ENCODE data around the gene PRR20A.
"Not testable (repeated sequence)": the region's sequence is repeated elsewhere in the genome, so short reads cannot be mapped to it uniquely, and the experiment has no call there.

Gene PRR20A

DNA sequence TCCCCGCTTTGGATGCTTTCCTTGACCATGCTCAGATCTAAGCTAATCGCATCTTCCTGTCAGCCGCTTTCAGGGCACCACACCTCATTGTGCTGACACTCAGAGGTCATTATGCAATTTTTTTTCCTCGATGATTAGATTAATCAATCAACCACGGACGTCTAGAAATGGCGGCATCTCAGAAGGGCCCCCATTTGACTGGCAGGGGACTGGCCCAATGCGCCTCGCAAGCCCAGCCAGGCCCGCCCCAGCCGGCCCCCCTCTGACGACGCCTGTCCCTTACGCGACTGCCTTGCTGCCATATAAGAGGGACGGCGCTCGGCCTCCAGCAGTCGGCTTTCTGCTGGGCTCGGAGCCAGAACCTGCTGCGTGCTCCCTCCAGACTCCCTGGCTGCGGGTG lies 26.2 kb downstream of the PRR20A start, which contains the start of gene PRR20E:
Gene PRR20E (plus strand): TSS at position 301 of the 400 bp plus-strand sequence. CDS start 387 bp downstream, outside the sequence.
- not testable (repeated sequence) for DNase-seq (ENCODE audit: low read depth); H3K9me3 ChIP-seq (ENCODE audit: control insufficient read depth, low read length); H3K4me3 ChIP-seq (ENCODE audit: low read length)

DNA sequence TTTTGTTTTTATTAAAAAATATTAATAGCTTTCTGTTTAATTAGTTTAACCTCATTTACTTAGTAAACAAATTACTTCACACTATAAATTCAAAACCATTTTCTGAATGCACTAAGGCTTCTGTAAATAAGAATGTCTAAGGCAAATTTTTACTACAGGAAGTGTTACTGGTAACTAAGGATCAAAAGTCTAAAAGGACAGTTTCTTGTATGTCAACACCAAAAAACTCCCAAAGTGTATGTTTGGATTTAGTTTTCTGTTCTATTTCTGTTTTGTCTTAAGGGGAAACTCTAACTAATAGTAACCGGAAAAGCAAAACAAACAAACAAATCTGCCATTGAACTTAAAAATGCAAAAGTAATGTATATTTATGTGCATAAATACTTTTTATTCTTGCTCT lies 50.9 kb downstream of the PRR20A start:
- Histone ChIP-seq H3K4me1 (ENCODE audit: control insufficient read depth, insufficient read depth, low read length) (no peaks in the 10 kb centered on the region), H3K27me3 (replicated peaks; ENCODE audit: control insufficient read depth, insufficient read depth, low read length) (no peaks in the 10 kb centered on the region), H3K9ac (ENCODE audit: low read length) (no peak overlapping the region), H3K4me3 (ENCODE audit: low read length) (no peak overlapping the region), H3K9me3 (ENCODE audit: control insufficient read depth, low read length) (peaks cover 5% of the 10 kb centered on the region), H3K36me3 (ENCODE audit: control insufficient read depth, insufficient read depth, low read length, severe bottlenecking) (no peaks in the 10 kb centered on the region)
- no peak for DNase-seq (ENCODE audit: low read depth)

More for the DNA sequence above, 26.2 kb downstream of the PRR20A start, which contains the start of gene PRR20E:
- not testable (repeated sequence) for H3K27me3 ChIP-seq (replicated peaks; ENCODE audit: control insufficient read depth, insufficient read depth, low read length); H3K36me3 ChIP-seq (ENCODE audit: control insufficient read depth, insufficient read depth, low read length, severe bottlenecking); H3K4me1 ChIP-seq (ENCODE audit: control insufficient read depth, insufficient read depth, low read length); H3K9ac ChIP-seq (ENCODE audit: low read length)

Measured in adipocyte (in vitro differentiated cells).